NCI-H2029 (cell line): ENCODE measurements around the gene SMCR8.
"Not testable (repeated sequence)": the region's sequence is repeated elsewhere in the genome, so short reads cannot be mapped to it uniquely, and the experiment has no call there.

Source experiments
- DNase-seq: peaks from one replicate; lab custom pipeline; 2025; lab: John Stamatoyannopoulos, UW

The SMCR8 gene, protein sequence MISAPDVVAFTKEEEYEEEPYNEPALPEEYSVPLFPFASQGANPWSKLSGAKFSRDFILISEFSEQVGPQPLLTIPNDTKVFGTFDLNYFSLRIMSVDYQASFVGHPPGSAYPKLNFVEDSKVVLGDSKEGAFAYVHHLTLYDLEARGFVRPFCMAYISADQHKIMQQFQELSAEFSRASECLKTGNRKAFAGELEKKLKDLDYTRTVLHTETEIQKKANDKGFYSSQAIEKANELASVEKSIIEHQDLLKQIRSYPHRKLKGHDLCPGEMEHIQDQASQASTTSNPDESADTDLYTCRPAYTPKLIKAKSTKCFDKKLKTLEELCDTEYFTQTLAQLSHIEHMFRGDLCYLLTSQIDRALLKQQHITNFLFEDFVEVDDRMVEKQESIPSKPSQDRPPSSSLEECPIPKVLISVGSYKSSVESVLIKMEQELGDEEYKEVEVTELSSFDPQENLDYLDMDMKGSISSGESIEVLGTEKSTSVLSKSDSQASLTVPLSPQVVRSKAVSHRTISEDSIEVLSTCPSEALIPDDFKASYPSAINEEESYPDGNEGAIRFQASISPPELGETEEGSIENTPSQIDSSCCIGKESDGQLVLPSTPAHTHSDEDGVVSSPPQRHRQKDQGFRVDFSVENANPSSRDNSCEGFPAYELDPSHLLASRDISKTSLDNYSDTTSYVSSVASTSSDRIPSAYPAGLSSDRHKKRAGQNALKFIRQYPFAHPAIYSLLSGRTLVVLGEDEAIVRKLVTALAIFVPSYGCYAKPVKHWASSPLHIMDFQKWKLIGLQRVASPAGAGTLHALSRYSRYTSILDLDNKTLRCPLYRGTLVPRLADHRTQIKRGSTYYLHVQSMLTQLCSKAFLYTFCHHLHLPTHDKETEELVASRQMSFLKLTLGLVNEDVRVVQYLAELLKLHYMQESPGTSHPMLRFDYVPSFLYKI

GRCh38 chr17:18314731-18315561 is at the start of gene SMCR8, which contains the start of gene TOP3A:
TSS of gene SMCR8 (plus strand) at chr17:18315293. CDS start at chr17:18315790, 497 bp downstream.
TSS of gene TOP3A (minus strand) at chr17:18314994. CDS start at chr17:18314778, 216 bp downstream.
- DNase-seq, result peak; percentile 82

DNA sequence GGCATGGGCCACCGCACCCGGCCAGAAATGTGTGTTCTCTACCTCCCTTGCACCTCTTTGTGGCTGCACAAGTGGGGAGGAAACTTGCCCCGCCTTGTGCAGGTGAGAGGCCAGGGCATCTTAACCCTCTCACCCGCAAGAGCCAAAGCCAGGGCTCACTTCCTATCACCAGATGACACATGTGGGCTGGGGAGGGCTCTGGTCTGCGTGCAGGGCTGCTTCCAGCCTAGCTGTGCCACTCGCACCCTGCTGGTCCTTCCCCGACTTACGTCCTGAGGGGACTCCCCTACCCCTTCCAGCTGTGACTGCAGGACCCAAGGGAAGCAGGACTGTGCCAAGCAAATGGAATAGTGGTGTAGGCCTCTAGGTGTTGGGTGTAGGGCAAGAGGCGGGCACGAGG is 47.7 kb upstream of the SMCR8 start:
- DNase-seq, result no peak

GRCh38 chr17:18267927-18268711 is 47.0 kb upstream of the SMCR8 start:
- no peak for DNase-seq

DNA sequence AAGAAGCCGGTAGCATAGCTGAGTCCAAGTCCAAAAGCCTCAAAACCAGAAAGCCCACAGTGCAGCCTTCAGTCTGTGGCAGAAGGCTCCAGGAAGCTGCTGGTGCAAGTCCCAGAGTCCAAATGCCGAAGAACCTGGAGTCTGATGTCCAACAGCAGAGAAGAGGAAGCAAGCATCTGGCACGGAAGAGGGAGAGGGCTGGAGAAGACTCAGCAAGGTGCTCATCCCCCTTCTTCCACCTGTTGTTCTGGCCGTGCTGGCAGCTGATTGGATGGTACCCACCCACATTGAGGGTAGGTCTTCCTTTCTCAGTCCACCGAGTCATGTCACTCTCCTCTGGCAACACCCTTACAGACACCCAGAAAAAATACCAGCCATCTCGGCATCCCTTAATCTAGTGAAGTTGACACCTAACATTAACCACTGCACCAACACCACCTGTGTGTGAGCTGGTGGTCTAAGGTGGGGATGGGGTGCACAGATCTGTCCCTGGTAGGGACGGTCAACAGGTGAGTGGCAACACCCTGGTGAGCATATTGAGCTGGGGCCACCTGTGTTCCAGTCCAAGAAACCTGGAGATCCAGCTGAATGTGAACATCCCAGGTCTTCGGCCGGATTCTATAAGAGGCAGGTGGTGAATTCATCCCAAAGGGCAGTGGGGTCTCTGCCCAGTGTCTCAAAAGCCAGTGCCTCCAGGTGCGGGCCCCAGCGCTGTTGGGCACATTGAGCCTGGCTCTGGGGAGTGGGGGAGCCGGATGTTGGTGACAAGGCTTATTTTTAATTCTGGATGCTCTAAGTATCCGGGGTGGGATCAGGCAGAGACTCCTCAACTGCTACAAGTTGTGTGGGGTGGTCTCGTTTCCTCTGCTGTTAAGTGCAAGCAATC is 44.8 kb upstream of the SMCR8 start:
- no peak for DNase-seq

DNA sequence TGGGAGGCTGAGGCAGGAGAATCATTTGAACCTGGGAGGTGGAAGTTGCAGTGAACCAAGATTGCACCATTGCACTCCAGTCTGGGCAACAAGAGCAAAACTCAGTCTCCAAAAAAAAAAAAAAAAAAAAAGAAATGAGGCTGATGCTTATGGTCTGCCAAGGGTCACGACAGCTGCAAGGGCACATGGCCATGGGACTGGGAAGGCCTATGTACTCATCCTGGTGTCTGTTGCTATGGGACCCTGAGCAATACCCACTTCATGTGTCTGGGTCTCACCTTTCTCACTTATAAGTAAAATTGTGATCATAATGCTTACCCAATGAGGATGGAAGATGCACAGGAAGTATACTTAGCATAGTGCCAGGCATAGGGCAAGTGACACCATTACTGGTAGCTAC is 38.0 kb upstream of the SMCR8 start:
- DNase-seq, result no peak

GRCh38 chr17:18278867-18279266 is 36.2 kb upstream of the SMCR8 start:
- DNase-seq, result no peak

GRCh38 chr17:18280249-18280648 is 34.8 kb upstream of the SMCR8 start:
- DNase-seq, result peak; percentile 49

GRCh38 chr17:18280766-18281371 is 34.2 kb upstream of the SMCR8 start:
- peak; percentile 72 for DNase-seq

GRCh38 chr17:18281788-18282187 is 33.3 kb upstream of the SMCR8 start:
- no peak for DNase-seq

- no peak for DNase-seq
These were observed 29.8 kb upstream of the SMCR8 start for GRCh38 chr17:18285296-18285695.

GRCh38 chr17:18291718-18292540 is 23.2 kb upstream of the SMCR8 start:
- DNase-seq, result no peak

DNA sequence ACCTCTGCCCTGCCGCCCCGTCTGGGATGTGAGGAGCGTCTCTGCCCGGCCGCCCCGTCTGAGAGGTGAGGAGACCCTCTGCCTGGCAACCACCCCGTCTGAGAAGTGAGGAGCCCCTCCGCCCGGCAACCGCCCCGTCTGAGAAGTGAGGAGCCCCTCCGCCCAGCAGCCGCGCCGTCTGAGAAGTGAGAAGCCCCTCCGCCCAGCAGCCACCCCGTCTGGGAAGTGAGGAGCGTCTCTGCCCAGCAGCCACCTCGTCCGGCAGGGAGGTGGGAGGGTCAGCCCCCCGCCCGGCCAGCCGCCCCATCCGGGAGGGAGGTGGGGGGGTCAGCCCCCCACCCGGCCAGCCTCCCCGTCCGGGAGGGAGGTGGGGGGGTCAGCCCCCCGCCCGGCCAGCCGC is 17.0 kb upstream of the SMCR8 start:
- DNase-seq, result not testable (repeated sequence)

DNA sequence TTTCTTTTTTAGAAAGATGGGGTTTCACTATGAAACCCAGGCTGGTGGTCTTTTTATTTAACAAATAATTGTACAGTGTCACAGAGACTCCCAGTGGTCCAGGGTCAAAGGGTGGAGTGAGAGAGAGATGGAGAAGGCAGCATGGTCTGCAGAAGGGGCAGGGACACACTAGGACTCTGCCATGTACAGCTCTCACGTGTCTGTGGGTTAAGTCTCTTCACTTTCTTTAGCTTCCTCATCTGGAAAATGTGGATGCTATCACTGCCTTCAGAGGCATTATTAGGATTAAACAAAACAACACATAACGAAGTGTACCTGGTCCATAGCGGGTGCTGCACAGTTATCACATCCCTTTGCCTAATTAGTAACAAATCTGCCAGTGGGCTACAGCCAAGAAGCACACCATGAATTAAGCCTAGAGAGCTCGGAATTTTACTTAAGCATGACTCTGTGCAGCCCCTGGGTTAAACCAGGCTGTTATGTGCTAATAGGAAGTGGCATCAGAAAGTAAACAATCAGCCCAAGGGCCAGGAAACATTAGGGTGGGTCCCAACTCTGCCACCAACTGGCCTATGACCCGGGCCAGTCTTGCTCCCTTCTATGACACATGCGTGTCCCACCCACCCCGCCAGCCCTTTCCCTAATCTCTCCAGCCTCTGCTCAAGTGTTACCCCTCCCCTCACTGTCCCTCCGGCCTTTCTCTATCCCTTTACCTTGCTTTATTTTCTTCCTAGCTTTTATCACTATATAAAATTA is 14.2 kb upstream of the SMCR8 start:
- DNase-seq, result no peak

GRCh38 chr17:18303206-18303605 is 11.9 kb upstream of the SMCR8 start:
- not testable (repeated sequence) for DNase-seq

DNA sequence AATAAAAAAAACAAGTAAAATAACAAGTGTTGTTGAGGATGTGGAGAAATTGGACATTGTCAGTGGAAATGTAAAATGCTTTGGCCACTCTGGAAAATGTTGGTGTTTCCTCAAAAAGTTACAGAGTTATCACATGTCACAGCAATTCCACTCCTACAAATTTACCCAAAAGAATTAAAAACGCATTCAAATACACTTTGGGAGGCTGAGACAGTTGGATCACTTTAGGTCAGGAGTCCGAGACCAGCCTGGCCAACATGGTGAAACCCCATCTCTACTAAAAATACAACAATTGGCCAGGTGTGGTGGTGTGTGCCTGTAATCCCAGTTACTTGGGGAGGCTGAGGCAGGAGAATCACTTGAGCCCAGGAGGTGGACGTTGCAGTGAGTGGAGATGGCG is 5.9 kb upstream of the SMCR8 start:
- no peak for DNase-seq

GRCh38 chr17:18314059-18314730 is 898 bp upstream of the SMCR8 start:
- no peak for DNase-seq

DNA sequence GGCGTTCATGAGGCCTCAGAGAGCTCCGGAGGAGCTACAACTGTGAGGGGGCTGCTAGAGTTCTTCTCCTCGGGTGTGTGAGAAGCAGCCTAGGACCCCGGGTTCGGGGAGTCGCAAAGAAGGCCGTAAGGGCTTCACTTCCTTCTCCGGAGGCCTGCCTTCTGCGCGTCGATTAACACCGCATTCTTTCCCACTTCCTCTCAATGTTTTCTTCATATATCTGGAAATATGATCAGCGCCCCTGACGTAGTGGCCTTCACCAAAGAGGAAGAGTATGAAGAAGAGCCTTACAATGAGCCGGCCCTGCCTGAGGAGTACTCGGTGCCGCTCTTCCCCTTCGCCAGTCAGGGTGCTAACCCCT is 449 bp downstream of the SMCR8 start:
- no peak for DNase-seq

DNA sequence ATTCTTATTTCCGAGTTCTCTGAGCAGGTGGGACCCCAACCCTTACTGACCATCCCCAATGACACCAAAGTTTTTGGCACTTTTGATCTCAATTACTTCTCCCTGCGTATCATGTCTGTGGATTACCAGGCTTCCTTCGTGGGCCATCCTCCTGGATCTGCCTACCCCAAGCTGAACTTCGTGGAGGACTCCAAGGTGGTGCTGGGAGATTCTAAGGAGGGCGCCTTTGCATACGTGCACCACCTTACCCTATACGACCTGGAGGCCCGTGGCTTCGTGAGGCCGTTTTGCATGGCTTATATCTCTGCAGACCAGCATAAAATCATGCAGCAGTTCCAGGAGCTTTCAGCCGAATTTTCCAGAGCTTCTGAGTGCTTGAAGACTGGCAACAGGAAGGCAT is 868 bp downstream of the SMCR8 start:
- no peak for DNase-seq
